K562 (cell line): ENCODE measurements around the gene UBE2N. TPM values are rescaled to one million over a fixed set of nuclear protein-coding genes. Genes with fewer than 3 reads are reported as not detected.

ENCODE experiments used
- ARNT ChIP-seq, 2 experiments: fragments of 450-650 bp; IDR thresholded peaks; 2 replicates each; pipeline ENCODE4 v1.6.1; 2016; ENCODE audit warnings: mild to moderate bottlenecking in 1 of 2
- ATF1 ChIP-seq, 2 experiments: fragments of 450-650 bp in 1 of 2; IDR thresholded peaks; 2 replicates each; pipeline ENCODE4 v1.6.1; 2016; ENCODE audit warnings: missing compliant biosample characterization in 1 of 2, missing genetic modification characterization in 1 of 2
- DPF2 ChIP-seq: fragments of 450-650 bp; IDR thresholded peaks from 2 replicates; pipeline ENCODE4 v1.6.1; 2016
- FOXP1 ChIP-seq: sonication (generic); formaldehyde crosslinking; IDR thresholded peaks from 2 replicates; pipeline ENCODE4 v1.8.0; 2022; ENCODE audit warnings: mild to moderate bottlenecking, missing genetic modification reagents
- HDAC6 ChIP-seq: IDR thresholded peaks from 2 replicates; pipeline ENCODE4 v1.6.1; 2012; ENCODE audit warnings: low read depth, mild to moderate bottlenecking, control low read depth, inconsistent platforms, low read length, moderate library complexity
- L3MBTL2 ChIP-seq: fragments of 450-650 bp; IDR thresholded peaks from 2 replicates; pipeline ENCODE4 v1.6.1; 2016; ENCODE audit warnings: mild to moderate bottlenecking, moderate library complexity
- NFRKB ChIP-seq: fragments of 450-650 bp; IDR thresholded peaks from 2 replicates; pipeline ENCODE4 v1.6.1; 2016; ENCODE audit warnings: low read depth
- PHB2 ChIP-seq: fragments of 450-650 bp; IDR thresholded peaks from 2 replicates; pipeline ENCODE4 v1.6.1; 2017; ENCODE audit warnings: low read depth
- PML ChIP-seq: IDR thresholded peaks from 2 replicates; pipeline ENCODE4 v1.6.1; 2012; ENCODE audit warnings: low read length, inconsistent platforms
- POLR2H ChIP-seq: IDR thresholded peaks from 2 replicates; pipeline ENCODE4 v1.6.1; 2016; ENCODE audit warnings: missing genetic modification characterization, low read depth, mild to moderate bottlenecking, control low read depth, missing compliant biosample characterization, moderate library complexity
- RBM34 ChIP-seq: fragments of 200-400 bp; formaldehyde crosslinking; IDR thresholded peaks from 2 replicates; pipeline ENCODE4 v1.6.1; 2018; ENCODE audit warnings: low read length, borderline replicate concordance; ENCODE audit not compliant: insufficient read depth
- SUPT5H ChIP-seq: fragments of 450-650 bp; IDR thresholded peaks from 2 replicates; pipeline ENCODE4 v1.6.1; 2016
- TAF9B ChIP-seq: fragments of 450-650 bp; IDR thresholded peaks from 2 replicates; pipeline ENCODE4 v1.6.1; 2018; ENCODE audit warnings: mild to moderate bottlenecking; ENCODE audit not compliant: partially characterized antibody
- ZNF589 ChIP-seq: fragments of 200-800 bp; sonication (Bioruptor generic); IDR thresholded peaks from 2 replicates; pipeline ENCODE4 v1.6.1; 2016; ENCODE audit warnings: low read depth, missing genetic modification characterization, missing compliant biosample characterization
- polyA plus RNA-seq, 8 experiments: library from polyadenylated mRNA; depleted of rRNA in 4 of 8; stranded (reverse) in 5 of 8; unstranded in 3 of 8; fragments of >200 nt; fragmentation: Nextera tagmentation in 2 of 8; fragmentation: Illumina TruSeq in 1 of 8; extraction: Ambion mirVana in 2 of 8; extraction: Trizol in 1 of 8; gene quantifications; 2 replicates each; pipeline versions ENCODE4 v1.2.1 to v1.2.3, GENCODE V29; 2011 to 2014; ENCODE audit warnings: inconsistent platforms in 1 of 8, missing spikeins in 1 of 8
- total RNA-seq, 7 experiments: library from RNA; depleted of rRNA in 6 of 7; stranded (reverse); fragments of >200 nt in 6 of 7; fragmentation: Illumina TruSeq in 2 of 7; extraction: Trizol in 2 of 7; gene quantifications; 2 replicates each; pipeline versions ENCODE4 v1.2.1 to v1.2.3, GENCODE V29; 2011 to 2021; ENCODE audit warnings: low replicate concordance in 1 of 7
- TF ChIP-seq, protein P1 (sequence below): fragments of 450-650 bp; IDR thresholded peaks from 2 replicates; pipeline ENCODE4 v1.6.1; 2016; ENCODE audit warnings: borderline replicate concordance
- TF ChIP-seq, protein P2 (sequence below): sonication (generic); formaldehyde crosslinking; IDR thresholded peaks from 2 replicates; pipeline ENCODE4 v1.8.0; 2022; ENCODE audit warnings: missing genetic modification reagents, mild to moderate bottlenecking, borderline replicate concordance
- TF ChIP-seq, protein P3 (sequence below): fragments of 450-650 bp; formaldehyde crosslinking; IDR thresholded peaks from 2 replicates; pipeline ENCODE4 v1.4.0; 2020; ENCODE audit warnings: mild to moderate bottlenecking, moderate library complexity
- TF ChIP-seq, protein P4 (sequence below): sonication (generic); formaldehyde crosslinking; IDR thresholded peaks from 2 replicates; pipeline ENCODE4 v1.9.0; 2022; ENCODE audit warnings: mild to moderate bottlenecking, missing genetic modification reagents
- TF ChIP-seq, protein P5 (sequence below), 2 experiments: IDR thresholded peaks; 2 replicates each; pipeline ENCODE4 v1.6.1; 2012; ENCODE audit warnings: improper control_type of control experiment in 2 of 2, low read depth in 2 of 2, low read length in 2 of 2, borderline replicate concordance in 1 of 2

Gene UBE2N
- total and polyA plus RNA-seq, 9 of the 15 experiments (the other 6 are each of a cell fraction or from before 2014, with no cell fraction given) = 189 to 826 (median 260) TPM

DNA sequence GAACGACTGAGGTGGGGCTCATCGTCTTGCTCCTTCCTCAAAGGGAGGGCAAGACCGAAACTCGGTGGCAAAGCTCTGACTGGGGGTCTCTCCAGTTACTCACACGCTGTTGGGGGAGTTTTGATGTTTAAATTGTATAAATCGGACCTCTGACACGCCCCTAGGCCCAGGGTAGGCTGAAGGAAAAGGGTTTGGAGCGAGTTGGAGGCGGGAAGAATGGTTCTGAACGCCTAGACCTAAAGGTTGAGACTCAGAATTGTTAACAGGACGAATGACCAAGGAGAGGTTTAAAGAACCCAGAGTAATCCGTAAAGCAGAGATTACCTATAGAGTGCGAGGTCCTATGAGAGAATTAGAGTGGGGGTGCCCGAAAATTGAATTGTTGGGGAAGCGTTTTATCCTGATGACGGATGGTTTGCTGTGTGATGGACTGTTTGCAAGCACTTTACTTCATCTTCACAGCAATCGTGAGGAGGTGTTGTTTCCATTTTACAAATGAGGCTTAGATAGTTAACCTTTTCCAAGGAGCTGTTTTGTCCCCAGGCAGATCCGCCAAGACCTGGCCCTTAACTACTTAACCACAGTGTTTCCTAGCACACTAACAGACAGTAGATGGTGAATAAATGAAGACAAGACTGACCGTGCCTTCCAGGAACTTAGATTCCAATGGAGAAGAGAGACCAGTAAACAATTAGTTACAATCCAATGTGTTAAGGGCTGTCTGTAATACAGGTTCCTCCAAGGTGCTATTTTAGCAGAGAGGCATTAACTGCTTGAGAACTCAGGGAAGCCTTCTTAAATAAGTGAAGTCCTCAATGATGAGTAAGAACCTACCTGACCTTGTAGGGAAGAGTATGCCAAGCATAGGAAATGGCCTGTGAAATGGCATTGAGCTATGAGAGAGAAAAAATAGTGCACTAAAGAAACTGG, 929 bp upstream of the UBE2N start (continued):
- TF ChIP-seq, protein P1, sequence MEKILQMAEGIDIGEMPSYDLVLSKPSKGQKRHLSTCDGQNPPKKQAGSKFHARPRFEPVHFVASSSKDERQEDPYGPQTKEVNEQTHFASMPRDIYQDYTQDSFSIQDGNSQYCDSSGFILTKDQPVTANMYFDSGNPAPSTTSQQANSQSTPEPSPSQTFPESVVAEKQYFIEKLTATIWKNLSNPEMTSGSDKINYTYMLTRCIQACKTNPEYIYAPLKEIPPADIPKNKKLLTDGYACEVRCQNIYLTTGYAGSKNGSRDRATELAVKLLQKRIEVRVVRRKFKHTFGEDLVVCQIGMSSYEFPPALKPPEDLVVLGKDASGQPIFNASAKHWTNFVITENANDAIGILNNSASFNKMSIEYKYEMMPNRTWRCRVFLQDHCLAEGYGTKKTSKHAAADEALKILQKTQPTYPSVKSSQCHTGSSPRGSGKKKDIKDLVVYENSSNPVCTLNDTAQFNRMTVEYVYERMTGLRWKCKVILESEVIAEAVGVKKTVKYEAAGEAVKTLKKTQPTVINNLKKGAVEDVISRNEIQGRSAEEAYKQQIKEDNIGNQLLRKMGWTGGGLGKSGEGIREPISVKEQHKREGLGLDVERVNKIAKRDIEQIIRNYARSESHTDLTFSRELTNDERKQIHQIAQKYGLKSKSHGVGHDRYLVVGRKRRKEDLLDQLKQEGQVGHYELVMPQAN = 0 out of 2 replicates have a peak, but pooled peaks have one; percentile 4
- TF ChIP-seq PHB2 = no peak
- TF ChIP-seq, protein P2, sequence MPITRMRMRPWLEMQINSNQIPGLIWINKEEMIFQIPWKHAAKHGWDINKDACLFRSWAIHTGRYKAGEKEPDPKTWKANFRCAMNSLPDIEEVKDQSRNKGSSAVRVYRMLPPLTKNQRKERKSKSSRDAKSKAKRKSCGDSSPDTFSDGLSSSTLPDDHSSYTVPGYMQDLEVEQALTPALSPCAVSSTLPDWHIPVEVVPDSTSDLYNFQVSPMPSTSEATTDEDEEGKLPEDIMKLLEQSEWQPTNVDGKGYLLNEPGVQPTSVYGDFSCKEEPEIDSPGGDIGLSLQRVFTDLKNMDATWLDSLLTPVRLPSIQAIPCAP (CRISPR knock-in tag) = 0 out of 2 replicates have a peak, but pooled peaks have one; percentile 43
- 0 out of 2 replicates have a peak, but pooled peaks have one; percentile 65 for TF ChIP-seq FOXP1
- TF ChIP-seq NFRKB = peak; percentile 16; the same call in 1 of the 2 replicates
- TF ChIP-seq DPF2 = peak; percentile 44; the same call in 1 of the 2 replicates
- TF ChIP-seq, protein P3, sequence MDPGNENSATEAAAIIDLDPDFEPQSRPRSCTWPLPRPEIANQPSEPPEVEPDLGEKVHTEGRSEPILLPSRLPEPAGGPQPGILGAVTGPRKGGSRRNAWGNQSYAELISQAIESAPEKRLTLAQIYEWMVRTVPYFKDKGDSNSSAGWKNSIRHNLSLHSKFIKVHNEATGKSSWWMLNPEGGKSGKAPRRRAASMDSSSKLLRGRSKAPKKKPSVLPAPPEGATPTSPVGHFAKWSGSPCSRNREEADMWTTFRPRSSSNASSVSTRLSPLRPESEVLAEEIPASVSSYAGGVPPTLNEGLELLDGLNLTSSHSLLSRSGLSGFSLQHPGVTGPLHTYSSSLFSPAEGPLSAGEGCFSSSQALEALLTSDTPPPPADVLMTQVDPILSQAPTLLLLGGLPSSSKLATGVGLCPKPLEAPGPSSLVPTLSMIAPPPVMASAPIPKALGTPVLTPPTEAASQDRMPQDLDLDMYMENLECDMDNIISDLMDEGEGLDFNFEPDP = 0 out of 2 replicates have a peak, but pooled peaks have one; percentile 55
- no peak for TF ChIP-seq HDAC6
- TF ChIP-seq L3MBTL2 = peak; percentile 10; the same call in 1 of the 2 replicates
- TF ChIP-seq, protein P4, sequence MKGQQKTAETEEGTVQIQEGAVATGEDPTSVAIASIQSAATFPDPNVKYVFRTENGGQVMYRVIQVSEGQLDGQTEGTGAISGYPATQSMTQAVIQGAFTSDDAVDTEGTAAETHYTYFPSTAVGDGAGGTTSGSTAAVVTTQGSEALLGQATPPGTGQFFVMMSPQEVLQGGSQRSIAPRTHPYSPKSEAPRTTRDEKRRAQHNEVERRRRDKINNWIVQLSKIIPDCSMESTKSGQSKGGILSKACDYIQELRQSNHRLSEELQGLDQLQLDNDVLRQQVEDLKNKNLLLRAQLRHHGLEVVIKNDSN (CRISPR knock-in tag) = peak; percentile 38; the same call in 1 of the 2 replicates
- TF ChIP-seq RBM34 = no peak
- TF ChIP-seq ARNT (IDR thresholded peaks at IDR 0.05) = 0 out of 4 replicates have a peak, but pooled peaks of 1 of the 2 experiments have one; percentile 23
- TF ChIP-seq, protein P5, sequence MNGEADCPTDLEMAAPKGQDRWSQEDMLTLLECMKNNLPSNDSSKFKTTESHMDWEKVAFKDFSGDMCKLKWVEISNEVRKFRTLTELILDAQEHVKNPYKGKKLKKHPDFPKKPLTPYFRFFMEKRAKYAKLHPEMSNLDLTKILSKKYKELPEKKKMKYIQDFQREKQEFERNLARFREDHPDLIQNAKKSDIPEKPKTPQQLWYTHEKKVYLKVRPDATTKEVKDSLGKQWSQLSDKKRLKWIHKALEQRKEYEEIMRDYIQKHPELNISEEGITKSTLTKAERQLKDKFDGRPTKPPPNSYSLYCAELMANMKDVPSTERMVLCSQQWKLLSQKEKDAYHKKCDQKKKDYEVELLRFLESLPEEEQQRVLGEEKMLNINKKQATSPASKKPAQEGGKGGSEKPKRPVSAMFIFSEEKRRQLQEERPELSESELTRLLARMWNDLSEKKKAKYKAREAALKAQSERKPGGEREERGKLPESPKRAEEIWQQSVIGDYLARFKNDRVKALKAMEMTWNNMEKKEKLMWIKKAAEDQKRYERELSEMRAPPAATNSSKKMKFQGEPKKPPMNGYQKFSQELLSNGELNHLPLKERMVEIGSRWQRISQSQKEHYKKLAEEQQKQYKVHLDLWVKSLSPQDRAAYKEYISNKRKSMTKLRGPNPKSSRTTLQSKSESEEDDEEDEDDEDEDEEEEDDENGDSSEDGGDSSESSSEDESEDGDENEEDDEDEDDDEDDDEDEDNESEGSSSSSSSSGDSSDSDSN (IDR thresholded peaks at IDR 0.05; ENCODE audit: borderline replicate concordance in 1 of 2, low read depth in 2 of 2, low read length in 2 of 2) = peak in 1 of 2 experiments; percentile 62; a peak in 1 of 4 replicates
- TF ChIP-seq SUPT5H = 0 out of 2 replicates have a peak, but pooled peaks have one; percentile 0
- TF ChIP-seq TAF9B = no peak
- 0 out of 2 replicates have a peak, but pooled peaks have one; percentile 17 for TF ChIP-seq ZNF589 (CRISPR knock-in tag)
- TF ChIP-seq ATF1 (CRISPR knock-in tag; IDR thresholded peaks at IDR 0.05) = no peak
- TF ChIP-seq ATF1 (tag; IDR thresholded peaks at IDR 0.05) = peak; percentile 53
- peak; percentile 14; the same call in 1 of the 2 replicates for TF ChIP-seq PML
- peak; percentile 67; the same call in 1 of the 2 replicates for TF ChIP-seq POLR2H
